ENCODE measurements around the gene TEX264.
"Not testable (repeated sequence)": the region's sequence is repeated elsewhere in the genome, so short reads cannot be mapped to it uniquely, and the experiment has no call there.

Gene TEX264

DNA sequence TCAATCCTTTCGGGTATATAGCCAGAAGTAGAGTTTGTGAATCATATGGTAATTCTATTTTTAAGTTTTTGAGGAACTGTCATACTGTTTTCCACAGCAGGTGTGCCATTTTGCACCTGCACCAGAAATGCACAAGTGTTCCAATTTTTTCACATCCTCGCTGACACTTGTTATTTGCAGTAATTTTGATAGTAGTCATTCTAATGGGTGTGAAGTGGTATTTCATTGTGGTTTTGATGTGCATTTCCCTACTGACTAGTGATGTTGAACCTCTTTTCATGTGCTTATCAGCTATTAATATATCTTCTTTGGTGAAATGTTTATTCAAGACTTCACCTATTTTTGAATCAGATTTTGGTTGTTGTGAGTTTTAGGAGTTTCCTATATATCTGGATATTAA, 64.9 kb downstream of the TEX264 start:
- intact Hi-C loops (cut with DNase I), result no loop called here
- DNase-seq, result no peak

DNA sequence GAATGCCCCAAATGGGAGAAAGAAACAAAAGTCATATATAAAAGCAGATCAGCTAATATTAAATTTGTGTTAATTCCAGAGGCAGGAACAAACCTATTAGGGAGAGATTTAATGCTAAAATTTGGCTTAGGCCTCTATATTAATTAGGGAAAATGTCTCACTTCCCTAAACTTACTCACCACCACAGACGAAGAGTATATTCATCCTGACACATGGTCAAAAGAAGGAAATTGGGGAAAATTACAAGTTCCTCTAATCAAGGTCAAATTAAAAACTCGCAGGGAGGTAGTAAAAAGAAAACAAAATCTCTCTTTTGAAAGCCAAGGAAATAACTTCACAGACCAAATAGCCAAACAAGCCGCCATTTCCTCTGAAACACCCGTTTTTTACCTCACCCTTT, 68.1 kb downstream of the TEX264 start:
- no peak for DNase-seq
- intact Hi-C loops (cut with DNase I), result no loop called here

- DNase-seq; intact Hi-C loops (cut with DNase I): not testable (repeated sequence)
These were observed 71.3 kb downstream of the TEX264 start for GRCh38 chr3:51742320-51742719.

- not testable (repeated sequence) for DNase-seq
These were observed 71.9 kb downstream of the TEX264 start for GRCh38 chr3:51742978-51743377.

DNA sequence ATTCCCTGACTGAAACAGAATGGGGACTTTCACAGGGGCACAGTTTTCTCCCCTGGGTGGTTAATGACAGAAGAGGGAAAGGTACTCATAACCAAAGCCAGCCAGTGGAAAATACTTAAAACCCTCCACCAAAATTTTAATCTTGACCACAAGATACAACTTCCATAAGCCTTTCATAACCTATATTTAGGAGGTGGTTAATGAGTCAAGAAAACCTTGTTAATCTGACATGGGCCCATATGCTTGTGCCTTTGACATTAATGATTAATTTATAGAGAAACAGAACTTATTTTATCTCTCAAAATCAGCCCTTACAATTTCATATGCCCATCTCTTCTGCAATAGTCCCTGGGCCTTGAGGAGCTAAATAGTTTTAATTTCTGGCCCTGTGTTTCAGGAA, 76.8 kb downstream of the TEX264 start:
- intact Hi-C loops (cut with DNase I), result no loop called here

More at GRCh38 chr3:51742978-51743377, 71.9 kb downstream of the TEX264 start:
- intact Hi-C loops (cut with DNase I), result not testable (repeated sequence)

DNA sequence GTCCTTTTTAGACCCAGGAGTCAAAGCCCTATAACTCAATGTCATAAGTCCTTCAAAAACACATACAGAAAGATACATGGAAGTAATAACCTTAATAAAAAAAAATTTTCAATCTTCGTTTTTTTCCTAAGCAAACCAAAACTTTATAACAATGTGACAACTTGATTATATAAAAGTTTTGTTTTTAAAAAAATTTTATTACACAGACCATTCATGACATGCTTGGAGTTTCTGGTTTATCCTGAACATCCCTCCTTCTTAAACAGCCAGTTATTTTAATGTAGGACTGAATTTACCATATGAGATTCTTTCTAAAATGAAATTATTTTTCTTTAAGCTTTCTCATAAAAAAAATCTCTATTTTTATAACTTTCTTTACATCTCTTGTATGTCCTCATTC, 77.3 kb downstream of the TEX264 start:
- no peak for DNase-seq
- intact Hi-C loops (cut with DNase I), result no loop called here

More for the DNA sequence above, 76.8 kb downstream of the TEX264 start:
- DNase-seq, result no peak

DNA sequence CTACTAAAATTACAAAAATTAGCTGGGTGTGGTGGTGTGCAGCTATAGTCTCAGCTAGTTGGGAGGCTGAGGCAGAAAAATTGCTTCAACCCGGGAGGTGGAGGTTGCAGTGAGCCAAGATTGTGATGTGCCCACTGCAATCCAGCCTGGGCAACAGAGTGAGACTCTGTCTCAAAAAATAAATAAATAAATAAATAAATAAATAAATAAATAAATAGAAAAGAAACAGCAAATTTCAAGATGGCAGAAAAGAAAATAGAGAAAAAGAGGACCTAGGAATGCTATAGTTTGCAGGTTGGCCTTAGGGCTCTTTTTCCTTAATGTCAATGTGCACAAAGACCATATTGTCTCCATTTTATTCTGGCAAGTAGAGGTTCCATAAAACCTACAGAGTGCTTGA, 79.8 kb downstream of the TEX264 start:
- intact Hi-C loops (cut with DNase I), result no loop called here
- no peak for DNase-seq

GRCh38 chr3:51751287-51751686, 80.2 kb downstream of the TEX264 start:
- DNase-seq, result no peak
- intact Hi-C loops (cut with DNase I), result no loop called here
